Measurements from ENCODE around the gene PANX2. TPM values are rescaled to one million over a fixed set of nuclear protein-coding genes. Genes with fewer than 3 reads are reported as not detected.

Gene PANX2
- total and polyA plus RNA-seq, 2 of the 13 experiments (the other 11 are each of a cell fraction or from before 2014, with no cell fraction given), result 0.15 to 1.1 TPM

DNA sequence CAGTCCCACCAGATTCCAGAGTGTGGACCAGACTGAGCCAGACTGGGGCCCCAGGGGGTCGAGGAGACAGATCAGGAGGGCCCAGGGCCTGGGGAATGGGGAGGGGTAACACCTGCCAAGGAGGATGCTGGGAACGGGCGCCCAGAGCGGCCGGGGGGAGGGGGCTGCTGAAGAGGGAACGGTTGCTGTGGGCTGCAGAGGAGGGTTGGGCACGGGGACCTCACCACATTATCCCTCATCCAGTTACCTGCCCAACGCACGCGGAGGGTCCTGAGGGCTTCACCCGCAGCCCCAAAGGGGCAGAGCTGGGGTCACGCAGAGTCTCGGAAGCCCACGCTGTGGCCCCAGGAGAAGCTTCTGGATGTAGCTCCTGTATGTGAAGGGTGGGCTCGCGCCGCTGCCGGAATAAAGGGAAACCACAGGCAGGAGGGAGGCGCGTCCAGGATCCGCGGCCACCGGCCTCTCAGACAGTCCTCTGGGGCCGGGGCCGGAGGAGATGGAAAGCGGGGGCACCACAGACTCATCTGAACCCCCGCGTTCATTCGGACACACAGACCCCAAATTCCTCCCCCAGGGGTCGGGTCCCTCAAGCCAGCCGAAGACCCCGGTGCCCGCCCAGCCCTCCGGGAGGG lies 29.4 kb downstream of the PANX2 start (continued):
- TF ChIP-seq ISX (CRISPR knock-in tag; conservative IDR thresholded peaks at IDR 0.05) (no peak), ZNF510 (CRISPR knock-in tag; IDR thresholded peaks at IDR 0.05; ENCODE audit: low read depth) (no peak), NONO (IDR thresholded peaks at IDR 0.05) (no peak), NONO (CRISPR knock-in tag; conservative IDR thresholded peaks at IDR 0.05) (no peak), PHB2 (IDR thresholded peaks at IDR 0.05; ENCODE audit: partially characterized antibody) (no peak), PHF21A (CRISPR knock-in tag; IDR thresholded peaks at IDR 0.05) (no peak), ZBTB38 (CRISPR knock-in tag; IDR thresholded peaks at IDR 0.05) (no peak), ELK4 (CRISPR knock-in tag; IDR thresholded peaks at IDR 0.05; ENCODE audit: borderline replicate concordance) (no peak), ZNF558 (CRISPR knock-in tag; IDR thresholded peaks at IDR 0.05; ENCODE audit: borderline replicate concordance) (no peak), ZNF550 (CRISPR knock-in tag; IDR thresholded peaks at IDR 0.05; ENCODE audit: borderline replicate concordance) (no peak), RARG (CRISPR knock-in tag; IDR thresholded peaks at IDR 0.05; ENCODE audit: low read depth) (no peak), ZNF83 (CRISPR knock-in tag; IDR thresholded peaks at IDR 0.05; ENCODE audit: borderline replicate concordance) (no peak), POLR2G (IDR thresholded peaks at IDR 0.05; ENCODE audit: low read depth, low read length) (peak; percentile 39; the same call in 1 of the 2 replicates), ATM (IDR thresholded peaks at IDR 0.05; ENCODE audit: borderline replicate concordance) (no peak), ZFP41 (CRISPR knock-in tag; IDR thresholded peaks at IDR 0.05; ENCODE audit: borderline replicate concordance) (no peak), ZNF670 (CRISPR knock-in tag; IDR thresholded peaks at IDR 0.05; ENCODE audit: borderline replicate concordance) (no peak), POGK (CRISPR knock-in tag; conservative IDR thresholded peaks at IDR 0.05) (no peak), ARNTL (CRISPR knock-in tag; IDR thresholded peaks at IDR 0.05) (no peak), FOXM1 (CRISPR knock-in tag; IDR thresholded peaks at IDR 0.05) (no peak), HNF1B (CRISPR knock-in tag; IDR thresholded peaks at IDR 0.05) (0 out of 2 replicates have a peak, but pooled peaks have one; percentile 17), ZNF383 (CRISPR knock-in tag; IDR thresholded peaks at IDR 0.05; ENCODE audit: borderline replicate concordance) (no peak)
- TF ChIP-seq, protein P1, sequence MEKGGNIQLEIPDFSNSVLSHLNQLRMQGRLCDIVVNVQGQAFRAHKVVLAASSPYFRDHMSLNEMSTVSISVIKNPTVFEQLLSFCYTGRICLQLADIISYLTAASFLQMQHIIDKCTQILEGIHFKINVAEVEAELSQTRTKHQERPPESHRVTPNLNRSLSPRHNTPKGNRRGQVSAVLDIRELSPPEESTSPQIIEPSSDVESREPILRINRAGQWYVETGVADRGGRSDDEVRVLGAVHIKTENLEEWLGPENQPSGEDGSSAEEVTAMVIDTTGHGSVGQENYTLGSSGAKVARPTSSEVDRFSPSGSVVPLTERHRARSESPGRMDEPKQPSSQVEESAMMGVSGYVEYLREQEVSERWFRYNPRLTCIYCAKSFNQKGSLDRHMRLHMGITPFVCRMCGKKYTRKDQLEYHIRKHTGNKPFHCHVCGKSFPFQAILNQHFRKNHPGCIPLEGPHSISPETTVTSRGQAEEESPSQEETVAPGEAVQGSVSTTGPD (CRISPR knock-in tag; IDR thresholded peaks at IDR 0.05), result no peak
- TF ChIP-seq, protein P2, sequence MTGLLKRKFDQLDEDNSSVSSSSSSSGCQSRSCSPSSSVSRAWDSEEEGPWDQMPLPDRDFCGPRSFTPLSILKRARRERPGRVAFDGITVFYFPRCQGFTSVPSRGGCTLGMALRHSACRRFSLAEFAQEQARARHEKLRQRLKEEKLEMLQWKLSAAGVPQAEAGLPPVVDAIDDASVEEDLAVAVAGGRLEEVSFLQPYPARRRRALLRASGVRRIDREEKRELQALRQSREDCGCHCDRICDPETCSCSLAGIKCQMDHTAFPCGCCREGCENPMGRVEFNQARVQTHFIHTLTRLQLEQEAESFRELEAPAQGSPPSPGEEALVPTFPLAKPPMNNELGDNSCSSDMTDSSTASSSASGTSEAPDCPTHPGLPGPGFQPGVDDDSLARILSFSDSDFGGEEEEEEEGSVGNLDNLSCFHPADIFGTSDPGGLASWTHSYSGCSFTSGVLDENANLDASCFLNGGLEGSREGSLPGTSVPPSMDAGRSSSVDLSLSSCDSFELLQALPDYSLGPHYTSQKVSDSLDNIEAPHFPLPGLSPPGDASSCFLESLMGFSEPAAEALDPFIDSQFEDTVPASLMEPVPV (CRISPR knock-in tag; IDR thresholded peaks at IDR 0.05), result 0 out of 2 replicates have a peak, but pooled peaks have one; percentile 7

All from HepG2 (cell line).